ENCODE results near the gene TCEAL8.

GRCh38 chrX:103279624-103280023 is 24.7 kb upstream of the TCEAL8 start:
- TF ChIP-seq CTCF (conservative IDR thresholded peaks at IDR 0.05; ENCODE audit: low read depth, low read length) (no peak), NFE2L2 (IDR thresholded peaks at IDR 0.05; ENCODE audit: low read depth, low read length) (no peak), FOS (IDR thresholded peaks at IDR 0.05; ENCODE audit: low read depth, low read length) (no peak), CHD1 (IDR thresholded peaks at IDR 0.05; ENCODE audit: low read depth, low read length) (no peak), MAFK (IDR thresholded peaks at IDR 0.05; ENCODE audit: low read depth, low read length) (no peak), POLR2A (IDR thresholded peaks at IDR 0.05; ENCODE audit: low read depth, low read length) (no peak), MAZ (IDR thresholded peaks at IDR 0.05; ENCODE audit: borderline replicate concordance, low read depth, low read length) (no peak), SMC3 (IDR thresholded peaks at IDR 0.05; ENCODE audit: low read depth, low read length) (no peak), CEBPB (IDR thresholded peaks at IDR 0.05; ENCODE audit: low read depth, low read length) (no peak), USF2 (IDR thresholded peaks at IDR 0.05; ENCODE audit: low read depth, low read length) (no peak), RAD21 (IDR thresholded peaks at IDR 0.05; ENCODE audit: low read length) (no peak)
